Muscle of back (tissue), 13 donors: Measurements from ENCODE around the gene FRYL. TPM values are rescaled to one million over a fixed set of nuclear protein-coding genes. Genes with fewer than 3 reads are reported as not detected.
"Not testable (repeated sequence)": the region's sequence is repeated elsewhere in the genome, so short reads cannot be mapped to it uniquely, and the experiment has no call there.

Experiments
- DNase-seq, 3 donors: peaks; one replicate each; pipeline versions ENCODE4 v3.0.0 to v3.0.0-alpha.2; 2013
- long read RNA-seq, 9 donors: transcript quantifications; one replicate each; lab custom pipeline, GENCODE V29; 2026
- polyA plus RNA-seq, 10 donors: library from polyadenylated mRNA; unstranded; fragments of 120-200 nt; gene quantifications; one replicate each; pipeline ENCODE4 v1.2.1, GENCODE V29; 2013; ENCODE audit not compliant: insufficient read length in 10 of 10

Gene FRYL
- polyA plus RNA-seq: 10 to 100 TPM; 17.1 to 36.9 (median 24.3) TPM
- long read RNA-seq, donor 1: 0 reads
- long read RNA-seq, donor 2: 0 reads
- long read RNA-seq, donor 3: 0 reads
- long read RNA-seq, donor 4: 0 reads
- long read RNA-seq, donor 5, partial matches to known transcripts: 0 of 1 reads
- long read RNA-seq, donor 5, other reads (novel, unspliced or antisense): 0 of 1 reads
- long read RNA-seq, donor 6, partial matches to known transcripts: 0 of 1 reads
- long read RNA-seq, donor 6, other reads (novel, unspliced or antisense): 0 of 1 reads
- long read RNA-seq, donor 7: 0 reads
- long read RNA-seq, donor 8: 0 reads
- long read RNA-seq, donor 9: 0 reads

DNA sequence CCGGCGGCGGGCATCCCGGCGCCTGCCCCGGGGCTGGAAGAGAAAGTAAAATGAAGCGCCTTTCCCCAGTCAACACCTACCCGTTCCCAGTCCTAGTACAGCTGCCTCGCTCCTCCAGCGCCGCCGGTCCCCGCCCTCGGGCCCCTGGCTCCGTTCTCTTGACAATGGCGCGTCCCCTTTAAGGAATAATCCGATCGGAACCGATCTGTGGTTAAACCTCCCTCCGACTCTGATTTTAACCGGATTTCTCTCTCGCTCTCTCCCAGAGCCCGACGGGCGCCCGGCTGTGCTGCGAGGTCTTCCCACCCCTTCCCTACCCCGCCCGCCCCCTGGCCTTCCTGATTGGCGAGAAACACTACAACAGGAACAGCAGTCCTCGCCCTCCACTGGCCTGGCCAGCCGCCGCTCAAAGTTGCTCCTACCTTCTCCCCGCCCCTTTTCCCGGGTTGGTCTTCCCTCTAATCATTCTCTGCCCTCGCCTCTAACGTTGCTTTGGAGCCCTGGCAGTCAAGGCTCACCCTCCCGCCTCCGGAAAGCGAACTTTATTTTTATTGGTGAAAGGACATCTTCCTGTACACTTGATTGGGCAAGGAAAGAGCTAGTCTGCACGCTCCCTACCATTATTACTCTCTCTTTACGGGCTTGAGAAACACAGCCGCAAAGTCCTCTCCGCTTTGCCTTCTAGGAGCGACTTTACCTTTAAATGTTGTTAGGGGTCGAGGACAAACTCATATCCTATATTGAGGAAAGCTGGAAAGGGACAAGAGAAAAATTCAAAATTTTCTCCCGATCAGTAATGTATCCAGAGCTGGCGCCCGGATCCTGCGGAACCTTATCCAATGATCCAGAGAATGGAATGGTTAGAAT is at the start of gene FRYL:
Gene FRYL (minus strand): TSS at position 282 of the 867 bp plus-strand sequence. CDS start 145,869 bp downstream, outside the sequence.
- peak; percentile 99 to 100 (median 100) for DNase-seq

DNA sequence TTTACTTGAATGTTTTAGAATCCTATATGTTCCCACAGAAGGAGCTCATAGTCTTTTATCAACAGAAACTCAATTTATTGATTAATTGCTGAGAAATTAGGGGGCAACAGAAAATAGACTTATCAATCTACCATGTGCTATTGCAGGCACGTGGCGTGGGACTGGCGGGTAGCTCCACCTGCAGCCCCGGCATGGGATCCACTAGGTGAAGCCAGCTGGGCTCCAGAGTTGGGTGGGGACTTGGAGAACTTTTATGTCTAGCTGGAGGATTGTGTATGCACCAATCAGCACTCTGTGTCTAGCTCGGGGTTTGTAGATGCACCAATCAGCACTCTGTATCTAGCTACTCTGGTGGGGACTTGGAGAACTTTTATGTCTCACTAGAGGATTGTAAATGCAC is 47.5 kb upstream of the FRYL start:
- no peak for DNase-seq

DNA sequence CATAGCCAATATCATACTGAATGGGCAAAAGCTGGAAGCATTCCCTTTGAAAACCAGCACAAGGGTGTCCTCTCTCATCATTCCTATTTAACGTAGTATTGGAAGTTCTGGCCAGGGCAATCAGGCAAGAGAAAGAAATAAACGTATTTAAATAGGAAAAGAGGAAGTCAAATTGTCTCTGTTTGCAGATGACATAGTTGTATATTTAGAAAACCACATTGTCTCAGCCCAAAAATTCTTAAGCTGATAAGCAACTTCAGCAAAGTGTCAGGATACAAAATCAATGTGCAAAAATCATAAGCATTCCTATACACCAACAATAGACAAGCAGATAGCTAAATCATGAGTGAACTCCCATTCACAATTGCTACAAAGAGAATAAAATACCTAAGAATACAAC is 41.4 kb upstream of the FRYL start:
- DNase-seq: not testable (repeated sequence)

DNA sequence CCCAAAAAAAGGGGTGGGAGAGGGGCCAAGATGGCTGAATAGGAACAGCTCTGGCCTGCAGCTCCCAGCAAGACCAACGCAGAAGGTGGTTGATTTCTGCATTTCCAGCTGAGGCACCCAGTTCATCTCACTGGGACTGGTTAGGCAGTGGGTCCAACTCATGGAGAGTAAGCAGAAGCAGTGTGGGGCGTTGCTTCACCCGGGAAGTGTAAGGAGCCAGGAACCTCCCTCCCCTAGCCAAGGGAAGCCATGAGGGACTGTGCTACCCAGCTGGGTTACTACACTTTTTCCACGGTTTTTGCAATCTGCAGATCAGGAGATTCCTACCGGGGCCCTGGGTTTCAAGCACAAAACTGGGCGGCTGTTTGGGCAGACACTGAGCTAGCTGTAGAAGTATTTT is 36.9 kb upstream of the FRYL start:
- DNase-seq: no peak

DNA sequence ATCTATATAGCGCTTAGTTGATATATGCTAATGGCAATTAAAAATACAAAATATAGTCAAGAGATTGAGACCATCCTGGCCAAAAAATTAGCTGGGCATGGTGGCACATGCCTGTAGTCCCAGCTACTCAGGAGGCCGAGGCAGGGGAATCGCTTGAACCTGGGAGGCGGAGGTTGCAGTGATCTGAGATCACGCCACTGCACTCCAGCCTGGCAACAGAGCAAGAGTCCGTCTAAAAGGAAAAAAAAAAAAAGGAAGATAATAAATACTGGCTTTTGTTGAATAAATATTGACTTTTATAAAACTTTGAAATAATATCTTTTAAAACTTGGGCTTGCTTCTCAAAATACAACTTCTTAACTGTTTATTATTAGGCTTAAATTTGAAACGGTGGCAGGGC is 36.2 kb upstream of the FRYL start:
- not testable (repeated sequence) for DNase-seq

DNA sequence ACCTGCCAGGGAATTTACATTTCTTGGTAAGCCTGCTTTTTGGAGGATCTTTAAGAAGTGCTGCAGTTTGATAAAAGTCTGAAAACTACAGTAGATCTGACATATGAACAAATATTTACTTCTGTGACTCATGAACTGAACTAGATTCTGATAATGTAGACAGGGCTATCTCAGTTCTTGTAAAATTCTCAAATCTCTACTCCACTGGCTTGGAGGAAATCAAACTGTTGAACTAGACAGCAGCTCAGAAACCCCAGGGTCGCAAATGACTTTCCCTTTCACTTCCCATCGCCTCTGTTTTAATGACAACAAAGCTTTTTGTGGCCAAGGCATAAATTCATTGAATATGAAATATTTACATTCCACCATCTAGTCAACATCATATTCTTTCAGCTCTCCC is 35.4 kb upstream of the FRYL start:
- no peak for DNase-seq

DNA sequence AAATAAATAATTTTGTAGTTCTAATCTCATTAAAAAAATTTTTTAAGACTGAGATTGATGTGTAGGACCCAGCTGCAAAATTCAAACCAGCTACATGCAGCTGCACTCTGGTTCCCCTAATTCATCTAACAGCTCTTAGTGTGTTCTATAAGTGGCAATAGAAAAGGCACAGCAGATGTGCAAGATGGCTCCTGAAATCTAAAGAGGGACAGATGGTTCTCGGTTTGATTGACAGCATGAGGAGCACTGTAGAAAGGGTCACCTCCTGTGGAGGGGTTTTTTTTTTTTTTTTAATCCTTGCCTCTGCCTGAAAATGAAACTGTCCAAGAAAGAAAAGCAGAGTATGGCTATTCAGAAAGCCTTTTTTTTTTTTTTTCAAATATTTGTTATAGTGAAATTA is 33.9 kb upstream of the FRYL start:
- DNase-seq: no peak

DNA sequence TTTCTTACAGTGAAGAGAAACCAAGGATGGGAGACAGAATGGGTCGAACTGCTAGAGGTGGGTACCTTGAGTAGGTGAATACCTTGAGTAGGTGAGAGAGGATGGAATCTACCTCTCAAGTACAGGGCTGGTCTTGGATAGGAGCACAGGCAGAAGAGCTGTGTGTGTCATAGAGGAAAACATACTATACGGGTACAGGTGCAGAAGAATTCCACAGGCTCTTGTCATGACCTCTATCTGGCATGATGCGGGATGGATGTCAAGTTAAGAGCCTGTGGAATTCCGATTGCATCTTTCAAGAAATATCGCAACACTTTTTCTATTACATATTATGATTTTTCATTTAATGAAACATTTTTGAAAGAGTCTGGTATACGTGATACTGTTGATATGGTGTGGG is 32.8 kb upstream of the FRYL start:
- DNase-seq: no peak

DNA sequence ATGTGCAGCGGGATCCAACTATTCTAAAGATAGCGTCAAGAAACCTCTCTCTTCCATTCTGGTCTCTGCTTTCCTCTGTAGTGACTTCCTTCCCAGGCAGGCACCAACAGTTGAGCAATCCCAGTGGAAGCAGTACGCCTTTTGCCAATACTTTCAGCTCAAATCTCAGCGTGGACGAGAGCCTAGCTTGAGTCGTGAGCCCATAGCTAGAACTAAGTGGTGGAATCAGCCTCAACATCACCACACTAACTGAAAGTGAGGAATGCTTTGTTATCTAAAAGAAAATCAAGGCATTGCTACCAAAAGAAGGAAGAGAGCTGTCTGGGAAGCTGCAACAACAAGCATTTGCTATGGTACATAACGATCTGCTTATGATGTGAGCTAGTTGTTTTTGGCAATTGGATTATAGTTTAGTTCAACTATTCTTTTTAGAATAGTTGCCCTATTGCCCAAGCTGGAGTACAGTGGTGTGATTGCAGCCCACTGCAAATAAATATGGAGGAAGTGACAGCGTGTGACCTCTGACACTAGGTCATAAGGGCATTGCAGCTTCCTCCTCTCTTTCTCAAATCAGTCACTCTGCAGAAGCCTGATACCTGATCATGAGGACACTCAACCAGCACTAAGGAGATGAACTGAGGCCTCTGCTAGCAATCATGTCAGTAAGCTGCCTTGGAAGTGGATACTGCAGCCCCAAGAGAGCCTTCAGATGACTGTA is 24.7 kb upstream of the FRYL start:
- DNase-seq: no peak

DNA sequence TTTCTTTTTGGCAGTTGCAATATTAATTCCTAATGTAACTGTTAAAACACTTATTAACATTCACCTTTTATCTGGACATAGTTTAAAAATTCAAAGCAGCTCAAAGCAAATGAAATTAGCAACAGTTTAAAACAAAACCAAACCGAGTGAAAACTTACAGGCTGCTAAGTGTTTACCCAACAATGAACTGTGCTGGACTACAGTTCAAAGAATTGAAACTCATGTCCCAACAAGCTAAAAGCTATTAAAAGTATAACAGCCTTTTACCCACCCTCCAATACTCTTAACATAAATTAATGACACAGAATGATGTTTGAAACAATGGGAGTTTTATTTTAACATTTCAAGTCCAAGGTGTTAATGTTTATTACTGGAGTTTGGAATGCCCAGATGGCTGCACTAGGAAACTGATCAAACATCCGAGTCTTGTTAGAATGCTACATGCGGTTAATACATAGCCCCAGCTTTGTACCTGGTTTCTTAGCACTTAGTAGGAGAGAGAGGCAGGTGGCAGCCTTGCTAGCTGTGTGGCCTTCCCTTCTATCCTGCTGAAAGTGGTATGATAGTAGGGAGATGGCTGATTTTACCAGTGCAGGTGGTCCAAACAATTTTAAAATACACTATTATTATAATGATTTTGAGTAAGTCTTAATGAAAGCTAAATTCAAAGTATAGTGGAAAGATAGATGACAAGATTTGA is 21.1 kb upstream of the FRYL start:
- no peak for DNase-seq

DNA sequence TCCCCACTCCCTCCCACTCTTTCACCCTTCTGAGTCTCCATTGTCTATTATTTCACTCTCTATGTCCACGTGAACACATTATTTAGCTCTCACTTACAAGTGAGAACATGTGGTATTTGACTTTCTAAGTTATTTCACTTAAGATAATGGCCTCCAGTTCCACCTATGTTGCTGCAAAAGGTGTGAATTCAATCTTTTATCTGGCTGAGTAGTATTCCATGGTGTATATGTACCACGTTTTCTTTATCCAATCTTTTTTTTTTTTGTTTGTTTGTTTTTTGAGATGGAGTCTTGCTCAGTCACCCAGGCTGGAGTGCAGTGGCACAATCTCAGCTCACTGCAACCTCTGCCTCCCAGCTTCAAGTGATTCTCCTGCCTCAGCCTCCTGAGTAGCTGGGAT is 20.1 kb upstream of the FRYL start:
- not testable (repeated sequence) for DNase-seq

DNA sequence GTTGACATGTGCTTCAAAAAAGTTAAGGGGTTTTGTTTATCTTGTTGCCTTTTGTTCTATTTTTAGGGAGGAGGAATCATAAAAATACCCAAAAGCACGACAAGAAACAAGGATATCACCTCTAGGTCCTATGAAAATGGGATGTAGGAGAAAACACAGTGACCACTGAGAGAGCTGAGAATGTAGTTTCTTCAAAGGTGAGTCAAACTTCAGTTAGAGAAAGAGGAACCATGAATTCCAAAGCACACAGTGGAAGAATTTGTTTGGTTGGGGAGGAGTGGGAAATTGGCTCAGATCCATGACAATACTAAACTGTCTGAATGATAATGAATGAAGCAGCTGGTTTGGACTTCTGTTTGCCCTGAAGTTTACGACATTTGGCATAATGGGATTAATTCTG is 19.1 kb upstream of the FRYL start:
- no peak for DNase-seq

DNA sequence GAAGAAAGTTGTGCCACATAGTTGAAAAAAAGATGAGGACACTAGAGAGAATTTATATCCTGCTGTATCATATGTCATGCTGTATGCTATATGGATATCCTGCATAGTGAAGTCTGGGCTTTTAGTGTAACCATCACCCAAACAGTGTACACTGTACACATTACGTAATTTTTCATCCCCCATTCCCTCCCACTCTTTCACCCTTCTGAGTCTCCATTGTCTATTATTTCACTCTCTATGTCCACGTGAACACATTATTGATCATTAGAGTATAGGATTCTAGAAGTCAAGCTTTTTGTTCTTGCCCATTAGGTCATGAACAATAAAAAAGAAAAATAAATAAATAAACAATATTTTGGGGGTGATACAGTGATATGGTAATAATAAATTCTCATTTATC is 18.0 kb upstream of the FRYL start:
- no peak for DNase-seq

DNA sequence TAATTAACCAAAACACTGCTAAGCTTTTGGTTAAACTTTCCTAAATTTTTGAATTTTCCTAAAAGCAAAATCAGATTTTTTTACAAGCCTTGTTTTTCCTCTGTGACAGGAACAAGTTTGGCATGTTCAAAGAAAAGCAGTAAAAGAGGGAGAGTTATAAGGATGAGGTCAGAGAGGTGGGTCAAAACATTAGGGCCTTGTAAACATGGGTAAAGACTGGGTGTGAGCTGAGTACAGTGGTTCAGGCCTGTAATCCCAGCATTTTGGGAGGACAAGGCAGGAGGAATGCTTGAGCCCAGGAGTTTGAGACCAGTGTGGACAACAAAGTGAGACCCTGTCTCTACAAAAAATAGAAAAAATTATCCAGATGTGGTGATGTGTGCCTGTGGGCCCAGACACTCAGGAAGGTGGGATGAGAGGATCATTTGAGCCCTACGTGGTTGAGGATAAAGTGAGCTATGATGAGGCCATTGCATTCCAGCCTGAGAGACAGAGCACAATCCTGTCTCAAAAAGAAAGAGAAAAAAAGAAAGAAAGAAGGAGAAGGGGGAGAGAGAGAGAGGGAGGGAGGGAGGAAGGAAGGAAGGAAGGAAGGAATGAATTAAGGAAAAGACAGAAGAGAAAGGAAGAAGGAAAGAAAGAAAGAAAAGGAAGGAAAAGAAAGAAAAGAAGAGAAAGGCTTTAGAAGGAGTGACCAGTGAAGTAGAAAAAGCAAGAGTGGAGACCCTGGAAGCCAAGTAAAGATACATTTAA is 17.0 kb upstream of the FRYL start:
- DNase-seq: no peak

DNA sequence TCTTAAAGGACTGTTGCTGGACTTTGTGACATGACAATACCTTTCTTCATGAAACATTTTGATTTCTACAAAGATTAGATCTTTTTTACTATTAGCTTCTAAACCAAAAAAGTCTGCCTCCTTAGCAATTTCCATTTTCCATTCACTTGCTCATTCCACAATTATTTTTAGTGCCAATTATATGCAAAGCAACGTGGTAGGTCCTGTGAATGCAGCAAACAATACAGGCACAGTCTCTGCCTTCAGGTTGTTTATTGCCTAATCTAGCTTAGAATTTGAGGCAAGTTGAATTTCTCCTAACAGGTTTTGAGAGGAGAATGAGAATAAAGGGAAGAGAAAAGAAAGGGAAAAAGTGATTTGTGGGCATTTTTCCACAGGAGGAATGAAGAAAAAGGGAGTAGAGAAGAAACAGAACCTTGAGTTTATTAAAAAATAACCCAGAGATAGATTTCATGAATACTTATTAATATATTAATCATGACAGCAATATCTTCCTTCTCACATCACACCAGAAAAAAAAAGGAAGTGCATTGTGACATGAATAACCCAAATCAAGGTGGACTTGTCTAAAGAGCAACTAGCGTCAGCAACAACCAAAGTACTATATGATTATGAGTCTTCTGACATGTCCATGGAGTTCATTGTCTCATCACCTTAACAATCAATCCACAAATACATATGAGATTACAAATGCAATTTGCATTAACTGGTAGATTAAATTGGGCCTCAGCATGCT is 16.3 kb upstream of the FRYL start:
- DNase-seq: no peak

DNA sequence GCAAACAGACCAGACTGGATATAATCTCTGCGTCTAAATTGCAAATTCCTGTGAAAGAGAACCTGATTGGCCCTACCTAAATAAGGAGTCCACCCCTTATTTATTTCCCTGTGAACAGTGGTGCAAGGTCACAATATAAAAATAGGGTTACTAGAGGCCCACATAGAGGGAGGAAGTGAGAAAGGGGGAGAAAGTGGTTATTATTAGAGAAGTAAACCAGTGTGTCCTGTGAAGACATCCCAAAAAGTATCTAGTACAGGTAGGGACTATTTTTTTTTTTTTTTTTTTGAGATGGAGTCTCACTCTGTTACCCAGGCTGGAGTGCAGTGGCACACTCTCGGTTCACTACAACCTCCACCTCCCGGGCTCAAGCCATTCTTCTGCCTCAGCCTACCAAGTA is 15.0 kb upstream of the FRYL start:
- DNase-seq: no peak

DNA sequence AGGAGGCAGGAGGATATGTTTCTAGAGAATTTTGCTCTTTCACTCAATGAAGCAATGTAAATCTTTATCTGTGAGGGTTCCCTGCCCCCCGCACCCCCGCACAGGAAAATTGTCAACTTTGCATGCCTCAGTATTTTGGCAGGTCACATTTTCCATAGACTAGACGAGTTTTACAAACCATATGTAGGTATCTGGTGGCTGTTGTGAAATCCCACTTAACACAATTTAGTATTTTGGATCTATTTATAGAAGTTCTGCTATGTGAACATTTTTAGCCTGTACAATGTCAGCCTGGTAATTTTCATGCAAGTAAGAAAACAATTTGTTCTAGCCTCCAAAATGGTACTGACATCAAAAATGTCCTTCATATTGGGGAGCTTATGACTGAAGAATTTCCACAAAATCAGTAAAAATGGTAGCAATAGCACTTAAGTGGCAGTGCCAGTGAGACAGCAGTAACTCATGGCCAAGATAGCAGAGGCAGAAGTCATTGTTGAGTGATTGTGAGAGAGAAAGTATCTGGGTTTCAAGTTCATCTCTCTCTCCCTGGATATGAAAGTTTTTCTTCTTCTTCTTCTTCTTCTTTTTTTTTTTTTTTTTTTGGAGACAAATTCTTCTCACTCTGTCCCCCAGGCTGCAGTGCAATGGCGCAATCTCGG is 12.4 kb upstream of the FRYL start:
- DNase-seq: no peak

DNA sequence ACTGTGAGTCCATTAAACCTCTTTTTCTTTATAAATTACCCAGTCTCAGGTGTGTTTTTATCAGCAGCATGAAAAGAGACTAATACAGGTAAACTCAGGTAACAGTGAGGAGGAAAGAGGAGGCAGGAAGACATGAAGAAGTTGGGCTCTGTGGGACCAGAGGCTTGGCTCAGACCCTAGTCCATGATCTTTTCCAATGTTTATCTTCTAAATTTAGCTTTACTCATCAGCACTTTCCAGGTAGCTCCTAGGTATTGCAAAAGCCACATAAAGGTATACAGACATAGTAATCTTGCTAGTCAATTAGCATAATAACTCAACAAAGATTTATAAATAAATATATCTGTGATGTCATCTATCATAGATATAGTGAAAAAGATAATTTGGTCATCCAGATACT is 11.2 kb upstream of the FRYL start:
- no peak for DNase-seq

DNA sequence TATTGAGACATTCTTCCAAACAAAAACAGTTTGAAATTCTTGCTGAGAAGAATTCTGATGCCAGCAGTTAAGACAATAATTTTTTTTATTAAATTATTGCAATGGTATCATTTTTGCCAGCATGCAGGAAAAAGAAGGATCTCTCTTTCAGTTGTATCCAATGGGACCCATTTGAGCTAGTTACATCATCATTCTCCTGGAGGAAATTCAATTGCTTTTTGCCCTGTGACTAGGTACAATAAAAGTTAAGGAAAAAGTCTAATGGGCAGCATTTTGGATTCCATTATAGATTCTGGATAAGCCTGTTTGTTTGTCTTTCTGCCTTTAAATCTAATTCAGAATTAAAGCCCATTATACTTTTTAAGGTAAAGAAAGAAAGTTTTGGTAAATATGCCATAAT is 10.5 kb upstream of the FRYL start:
- no peak for DNase-seq

DNA sequence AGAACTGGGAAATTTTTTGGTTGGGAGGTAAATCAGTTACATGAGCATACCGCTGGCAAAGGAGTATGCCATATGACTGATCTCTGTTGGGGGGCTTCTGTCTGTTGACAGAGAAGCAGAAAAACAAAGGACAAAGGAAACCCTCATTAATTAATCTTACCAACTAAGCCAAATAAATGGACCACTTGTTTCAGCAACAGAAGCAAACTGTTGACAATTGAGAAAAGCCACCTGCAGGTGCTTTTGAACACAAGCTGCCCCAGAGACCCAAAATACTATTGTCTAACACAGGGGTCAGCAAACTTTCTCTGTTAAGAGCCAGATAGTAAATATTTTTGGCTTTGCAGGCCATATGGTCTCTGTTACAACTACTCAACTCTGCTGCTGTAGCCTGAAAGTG is 7.0 kb upstream of the FRYL start:
- DNase-seq: no peak
